ENCODE data around the gene PSMD12.
"Not testable (repeated sequence)": the region's sequence is repeated elsewhere in the genome, so short reads cannot be mapped to it uniquely, and the experiment has no call there.

PSMD12 gene

GRCh38 chr17:67335245-67335835 lies 31.0 kb downstream of the PSMD12 start:
- Mint-ChIP-seq H3K9me3 (no peaks in the 10 kb centered on the region), H3K36me3 (ENCODE audit: insufficient read depth) (peaks cover 19% of the 10 kb centered on the region), H3K4me3 (no peak overlapping the region), H3K4me1 (no peaks in the 10 kb centered on the region), H3K27ac (ENCODE audit: low read depth) (no peak overlapping the region), H3K27me3 (no peaks in the 10 kb centered on the region)
- ATAC-seq (replicated peaks; ENCODE audit: extremely low read depth, poor library complexity, severe bottlenecking) (no peak), DNase-seq (ENCODE audit: low spot score in 2 of 2) (no peak)

GRCh38 chr17:67332162-67332508 lies 34.2 kb downstream of the PSMD12 start:
- H3K36me3 Mint-ChIP-seq (ENCODE audit: insufficient read depth); H3K4me1 Mint-ChIP-seq: not testable (repeated sequence)

GRCh38 chr17:67331381-67332161 lies 34.8 kb downstream of the PSMD12 start:
- H3K36me3 Mint-ChIP-seq (ENCODE audit: insufficient read depth); H3K9me3 Mint-ChIP-seq; ATAC-seq (replicated peaks; ENCODE audit: extremely low read depth, poor library complexity, severe bottlenecking); DNase-seq (ENCODE audit: low spot score in 2 of 2); H3K4me3 Mint-ChIP-seq; H3K27me3 Mint-ChIP-seq; H3K4me1 Mint-ChIP-seq; H3K27ac Mint-ChIP-seq (ENCODE audit: low read depth): not testable (repeated sequence)

More at GRCh38 chr17:67332162-67332508, 34.2 kb downstream of the PSMD12 start:
- not testable (repeated sequence) for DNase-seq (ENCODE audit: low spot score in 2 of 2); H3K27ac Mint-ChIP-seq (ENCODE audit: low read depth); H3K27me3 Mint-ChIP-seq; ATAC-seq (replicated peaks; ENCODE audit: extremely low read depth, poor library complexity, severe bottlenecking); H3K4me3 Mint-ChIP-seq; H3K9me3 Mint-ChIP-seq

GRCh38 chr17:67328026-67328425 lies 38.4 kb downstream of the PSMD12 start:
- ATAC-seq (replicated peaks; ENCODE audit: extremely low read depth, poor library complexity, severe bottlenecking), result no peak
- no peak for DNase-seq (ENCODE audit: low spot score in 2 of 2)
- Mint-ChIP-seq H3K27me3 (no peaks in the 10 kb centered on the region), H3K27ac (ENCODE audit: low read depth) (no peak overlapping the region), H3K4me3 (no peak overlapping the region), H3K4me1 (no peaks in the 10 kb centered on the region), H3K9me3 (no peaks in the 10 kb centered on the region), H3K36me3 (ENCODE audit: insufficient read depth) (peaks cover 2% of the 10 kb centered on the region)

GRCh38 chr17:67326959-67327745 lies 39.2 kb downstream of the PSMD12 start:
- DNase-seq (ENCODE audit: low spot score in 2 of 2); H3K36me3 Mint-ChIP-seq (ENCODE audit: insufficient read depth); H3K9me3 Mint-ChIP-seq; H3K4me3 Mint-ChIP-seq; H3K27ac Mint-ChIP-seq (ENCODE audit: low read depth); H3K4me1 Mint-ChIP-seq; H3K27me3 Mint-ChIP-seq; ATAC-seq (replicated peaks; ENCODE audit: extremely low read depth, poor library complexity, severe bottlenecking): not testable (repeated sequence)

GRCh38 chr17:67326440-67326839 lies 39.9 kb downstream of the PSMD12 start:
- ATAC-seq (replicated peaks; ENCODE audit: extremely low read depth, poor library complexity, severe bottlenecking) (no peak), DNase-seq (ENCODE audit: low spot score in 2 of 2) (no peak)
- no peak overlapping the region for H3K4me3 Mint-ChIP-seq
- H3K9me3 Mint-ChIP-seq, result no peaks in the 10 kb centered on the region
- H3K36me3 Mint-ChIP-seq (ENCODE audit: insufficient read depth), result peaks cover 2% of the 10 kb centered on the region
- H3K4me1 Mint-ChIP-seq, result no peaks in the 10 kb centered on the region
- H3K27me3 Mint-ChIP-seq, result no peaks in the 10 kb centered on the region
- no peak overlapping the region for H3K27ac Mint-ChIP-seq (ENCODE audit: low read depth)

- H3K4me1 Mint-ChIP-seq, result no peaks in the 10 kb centered on the region
- H3K4me3 Mint-ChIP-seq, result no peak overlapping the region
- no peaks in the 10 kb centered on the region for H3K36me3 Mint-ChIP-seq (ENCODE audit: insufficient read depth)
- H3K27me3 Mint-ChIP-seq, result no peaks in the 10 kb centered on the region
- no peaks in the 10 kb centered on the region for H3K9me3 Mint-ChIP-seq
- ATAC-seq (replicated peaks; ENCODE audit: extremely low read depth, poor library complexity, severe bottlenecking), result no peak
- no peak for DNase-seq (ENCODE audit: low spot score in 2 of 2)
- H3K27ac Mint-ChIP-seq (ENCODE audit: low read depth), result no peak overlapping the region
Observed at GRCh38 chr17:67324330-67324729, 42.0 kb downstream of the PSMD12 start.

GRCh38 chr17:67323445-67323844 lies 42.9 kb downstream of the PSMD12 start:
- no peaks in the 10 kb centered on the region for H3K4me1 Mint-ChIP-seq
- DNase-seq (ENCODE audit: low spot score in 2 of 2), result no peak
- H3K9me3 Mint-ChIP-seq, result no peaks in the 10 kb centered on the region
- H3K27ac Mint-ChIP-seq (ENCODE audit: low read depth), result no peak overlapping the region
- H3K36me3 Mint-ChIP-seq (ENCODE audit: insufficient read depth), result no peaks in the 10 kb centered on the region
- no peak for ATAC-seq (replicated peaks; ENCODE audit: extremely low read depth, poor library complexity, severe bottlenecking)
- no peak overlapping the region for H3K4me3 Mint-ChIP-seq
- no peaks in the 10 kb centered on the region for H3K27me3 Mint-ChIP-seq

- no peaks in the 10 kb centered on the region for H3K36me3 Mint-ChIP-seq (ENCODE audit: insufficient read depth)
- ATAC-seq (replicated peaks; ENCODE audit: extremely low read depth, poor library complexity, severe bottlenecking), result no peak
- no peaks in the 10 kb centered on the region for H3K27me3 Mint-ChIP-seq
- H3K27ac Mint-ChIP-seq (ENCODE audit: low read depth), result no peak overlapping the region
- H3K4me1 Mint-ChIP-seq, result no peaks in the 10 kb centered on the region
- H3K4me3 Mint-ChIP-seq, result no peak overlapping the region
- no peaks in the 10 kb centered on the region for H3K9me3 Mint-ChIP-seq
- no peak for DNase-seq (ENCODE audit: low spot score in 2 of 2)
Observed at GRCh38 chr17:67322042-67322787, 44.2 kb downstream of the PSMD12 start.

GRCh38 chr17:67321486-67321885 lies 44.9 kb downstream of the PSMD12 start:
- not testable (repeated sequence) for H3K4me3 Mint-ChIP-seq; ATAC-seq (replicated peaks; ENCODE audit: extremely low read depth, poor library complexity, severe bottlenecking); H3K36me3 Mint-ChIP-seq (ENCODE audit: insufficient read depth); H3K9me3 Mint-ChIP-seq; H3K4me1 Mint-ChIP-seq; H3K27ac Mint-ChIP-seq (ENCODE audit: low read depth); H3K27me3 Mint-ChIP-seq; DNase-seq (ENCODE audit: low spot score in 2 of 2)

GRCh38 chr17:67316781-67317180 lies 49.6 kb downstream of the PSMD12 start:
- H3K27ac Mint-ChIP-seq (ENCODE audit: low read depth), result no peak overlapping the region
- DNase-seq (ENCODE audit: low spot score in 2 of 2) (no peak), ATAC-seq (replicated peaks; ENCODE audit: extremely low read depth, poor library complexity, severe bottlenecking) (no peak)
- H3K27me3 Mint-ChIP-seq, result no peaks in the 10 kb centered on the region
- no peak overlapping the region for H3K4me3 Mint-ChIP-seq
- no peaks in the 10 kb centered on the region for H3K9me3 Mint-ChIP-seq
- no peaks in the 10 kb centered on the region for H3K36me3 Mint-ChIP-seq (ENCODE audit: insufficient read depth)
- H3K4me1 Mint-ChIP-seq, result no peaks in the 10 kb centered on the region

GRCh38 chr17:67315865-67316264 lies 50.5 kb downstream of the PSMD12 start:
- no peaks in the 10 kb centered on the region for H3K27me3 Mint-ChIP-seq
- no peaks in the 10 kb centered on the region for H3K36me3 Mint-ChIP-seq (ENCODE audit: insufficient read depth)
- DNase-seq (ENCODE audit: low spot score in 2 of 2) (no peak), ATAC-seq (replicated peaks; ENCODE audit: extremely low read depth, poor library complexity, severe bottlenecking) (no peak)
- H3K9me3 Mint-ChIP-seq, result no peaks in the 10 kb centered on the region
- no peak overlapping the region for H3K27ac Mint-ChIP-seq (ENCODE audit: low read depth)
- no peak overlapping the region for H3K4me3 Mint-ChIP-seq
- no peaks in the 10 kb centered on the region for H3K4me1 Mint-ChIP-seq
